ENCODE measurements around the gene NFASC.

GRCh38 chr1:204945565-204945977 lies 74.9 kb downstream of the NFASC start:
- TF ChIP-seq GRHL2 (CRISPR knock-in tag; IDR thresholded peaks at IDR 0.05; ENCODE audit: insufficient replicate concordance, severe bottlenecking) (no peak), GABPB1 (CRISPR knock-in tag; IDR thresholded peaks at IDR 0.05) (no peak), ZNF281 (CRISPR knock-in tag; IDR thresholded peaks at IDR 0.05) (no peak), HMGA2 (CRISPR knock-in tag; IDR thresholded peaks at IDR 0.05) (no peak), MAX (CRISPR knock-in tag; IDR thresholded peaks at IDR 0.05) (no peak)
- TF ChIP-seq, protein P1, sequence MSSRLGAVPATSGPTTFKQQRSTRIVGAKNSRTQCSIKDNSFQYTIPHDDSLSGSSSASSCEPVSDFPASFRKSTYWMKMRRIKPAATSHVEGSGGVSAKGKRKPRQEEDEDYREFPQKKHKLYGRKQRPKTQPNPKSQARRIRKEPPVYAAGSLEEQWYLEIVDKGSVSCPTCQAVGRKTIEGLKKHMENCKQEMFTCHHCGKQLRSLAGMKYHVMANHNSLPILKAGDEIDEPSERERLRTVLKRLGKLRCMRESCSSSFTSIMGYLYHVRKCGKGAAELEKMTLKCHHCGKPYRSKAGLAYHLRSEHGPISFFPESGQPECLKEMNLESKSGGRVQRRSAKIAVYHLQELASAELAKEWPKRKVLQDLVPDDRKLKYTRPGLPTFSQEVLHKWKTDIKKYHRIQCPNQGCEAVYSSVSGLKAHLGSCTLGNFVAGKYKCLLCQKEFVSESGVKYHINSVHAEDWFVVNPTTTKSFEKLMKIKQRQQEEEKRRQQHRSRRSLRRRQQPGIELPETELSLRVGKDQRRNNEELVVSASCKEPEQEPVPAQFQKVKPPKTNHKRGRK (CRISPR knock-in tag; IDR thresholded peaks at IDR 0.05; ENCODE audit: borderline replicate concordance): no peak
- TF ChIP-seq, protein P2, sequence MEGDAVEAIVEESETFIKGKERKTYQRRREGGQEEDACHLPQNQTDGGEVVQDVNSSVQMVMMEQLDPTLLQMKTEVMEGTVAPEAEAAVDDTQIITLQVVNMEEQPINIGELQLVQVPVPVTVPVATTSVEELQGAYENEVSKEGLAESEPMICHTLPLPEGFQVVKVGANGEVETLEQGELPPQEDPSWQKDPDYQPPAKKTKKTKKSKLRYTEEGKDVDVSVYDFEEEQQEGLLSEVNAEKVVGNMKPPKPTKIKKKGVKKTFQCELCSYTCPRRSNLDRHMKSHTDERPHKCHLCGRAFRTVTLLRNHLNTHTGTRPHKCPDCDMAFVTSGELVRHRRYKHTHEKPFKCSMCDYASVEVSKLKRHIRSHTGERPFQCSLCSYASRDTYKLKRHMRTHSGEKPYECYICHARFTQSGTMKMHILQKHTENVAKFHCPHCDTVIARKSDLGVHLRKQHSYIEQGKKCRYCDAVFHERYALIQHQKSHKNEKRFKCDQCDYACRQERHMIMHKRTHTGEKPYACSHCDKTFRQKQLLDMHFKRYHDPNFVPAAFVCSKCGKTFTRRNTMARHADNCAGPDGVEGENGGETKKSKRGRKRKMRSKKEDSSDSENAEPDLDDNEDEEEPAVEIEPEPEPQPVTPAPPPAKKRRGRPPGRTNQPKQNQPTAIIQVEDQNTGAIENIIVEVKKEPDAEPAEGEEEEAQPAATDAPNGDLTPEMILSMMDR (IDR thresholded peaks at IDR 0.05): no peak

Data from WTC11 (cell line).